ENCODE results near the gene PCSK7. TPM values are rescaled to one million over a fixed set of nuclear protein-coding genes. Genes with fewer than 3 reads are reported as not detected.

The PCSK7 gene
- total and polyA plus RNA-seq, 2 donors from 2014 or later: 14.5 to 70.2 TPM

DNA sequence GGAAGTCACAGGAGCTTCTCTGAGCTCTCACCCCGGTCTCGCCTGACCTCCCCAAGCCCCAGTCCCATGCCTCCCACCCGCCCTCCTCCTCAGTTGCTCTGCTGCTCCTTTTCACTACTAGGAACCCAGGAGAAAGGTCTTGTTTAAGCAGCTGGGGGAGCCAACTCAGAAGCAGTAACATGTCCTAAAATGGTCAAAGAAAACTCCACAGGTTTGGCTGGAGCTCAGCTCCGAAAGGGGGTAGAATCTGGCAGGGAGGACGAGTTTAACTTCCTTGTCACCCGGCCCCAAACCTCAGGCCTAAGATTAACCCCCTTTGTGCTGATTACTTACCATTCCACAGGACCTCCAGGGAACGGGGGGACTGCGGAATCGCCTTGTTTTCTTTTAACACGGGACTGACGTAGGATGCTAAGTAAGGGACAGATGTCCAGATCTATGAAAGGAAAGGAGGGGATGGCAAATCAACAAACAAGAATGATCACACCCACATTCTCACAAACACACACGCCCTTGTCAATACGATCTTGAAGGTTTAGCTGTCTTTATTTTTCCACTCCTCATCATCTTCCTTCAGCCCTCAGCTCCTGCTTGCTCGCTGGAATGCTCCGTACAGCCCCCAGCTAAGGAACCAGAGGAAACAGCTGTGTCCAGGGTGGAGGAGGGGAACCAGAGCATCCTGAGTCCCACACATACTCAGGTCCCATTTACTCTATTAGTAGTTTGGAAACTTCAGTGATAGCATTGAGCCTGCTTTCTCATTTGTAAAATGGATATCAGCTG is 13.5 kb downstream of the PCSK7 start:
- intact Hi-C loops (cut with DNase I): no loop called here
- Histone ChIP-seq H3K9ac (ENCODE audit: low read length in 3 of 3) (no peak overlapping the region), H3K36me3 (ENCODE audit: control insufficient read depth in 2 of 3, insufficient read depth in 3 of 3, low read length in 3 of 3) (peaks cover 2 to 48% (median 41%) of the 10 kb centered on the region in 3 donors), H3K27me3 (ENCODE audit: control insufficient read depth, insufficient read depth, low read length) (no peaks in the 10 kb centered on the region), H3K9me3 (ENCODE audit: control insufficient read depth in 2 of 3, insufficient read depth in 1 of 3, low read length in 3 of 3) (no peaks in the 10 kb centered on the region), H3K27ac (ENCODE audit: low read depth in 2 of 2, low read length in 2 of 2) (peak overlapping the region; percentile 65 to 68), H3K4me1 (ENCODE audit: control insufficient read depth in 2 of 3, insufficient read depth in 2 of 3, low read depth in 1 of 3, low read length in 3 of 3) (peaks cover 2 to 17% (median 14%) of the 10 kb centered on the region in 3 donors), H3K4me3 (ENCODE audit: low read length in 3 of 3) (no peak overlapping the region)
- TF ChIP-seq CTCF (IDR thresholded peaks at IDR 0.05; ENCODE audit: borderline replicate concordance, extremely low read depth, insufficient read depth): no peak
- no peak for FAIRE-seq
- peak in 3 of 5 donors; percentile 58 to 84 (median 81) for DNase-seq

- intact Hi-C loops (cut with DNase I): no loop called here
- Histone ChIP-seq H3K36me3 (ENCODE audit: control insufficient read depth in 2 of 3, insufficient read depth in 3 of 3, low read length in 3 of 3) (peaks cover 2 to 49% (median 40%) of the 10 kb centered on the region in 3 donors), H3K27ac (ENCODE audit: low read depth in 2 of 2, low read length in 2 of 2) (peak overlapping the region; percentile 65 to 78), H3K9ac (ENCODE audit: low read length in 3 of 3) (no peak overlapping the region), H3K27me3 (ENCODE audit: control insufficient read depth, insufficient read depth, low read length) (no peaks in the 10 kb centered on the region), H3K4me1 (ENCODE audit: control insufficient read depth in 2 of 3, insufficient read depth in 2 of 3, low read depth in 1 of 3, low read length in 3 of 3) (peaks cover 2 to 17% (median 14%) of the 10 kb centered on the region in 3 donors), H3K9me3 (ENCODE audit: control insufficient read depth in 2 of 3, insufficient read depth in 1 of 3, low read length in 3 of 3) (no peaks in the 10 kb centered on the region), H3K4me3 (ENCODE audit: low read length in 3 of 3) (no peak overlapping the region)
- DNase-seq (peak in 1 of 5 donors; percentile 59), FAIRE-seq (no peak)
- no peak for TF ChIP-seq CTCF (IDR thresholded peaks at IDR 0.05; ENCODE audit: borderline replicate concordance, extremely low read depth, insufficient read depth)
Measured at GRCh38 chr11:117217141-117218084, 14.5 kb downstream of the PCSK7 start.

DNA sequence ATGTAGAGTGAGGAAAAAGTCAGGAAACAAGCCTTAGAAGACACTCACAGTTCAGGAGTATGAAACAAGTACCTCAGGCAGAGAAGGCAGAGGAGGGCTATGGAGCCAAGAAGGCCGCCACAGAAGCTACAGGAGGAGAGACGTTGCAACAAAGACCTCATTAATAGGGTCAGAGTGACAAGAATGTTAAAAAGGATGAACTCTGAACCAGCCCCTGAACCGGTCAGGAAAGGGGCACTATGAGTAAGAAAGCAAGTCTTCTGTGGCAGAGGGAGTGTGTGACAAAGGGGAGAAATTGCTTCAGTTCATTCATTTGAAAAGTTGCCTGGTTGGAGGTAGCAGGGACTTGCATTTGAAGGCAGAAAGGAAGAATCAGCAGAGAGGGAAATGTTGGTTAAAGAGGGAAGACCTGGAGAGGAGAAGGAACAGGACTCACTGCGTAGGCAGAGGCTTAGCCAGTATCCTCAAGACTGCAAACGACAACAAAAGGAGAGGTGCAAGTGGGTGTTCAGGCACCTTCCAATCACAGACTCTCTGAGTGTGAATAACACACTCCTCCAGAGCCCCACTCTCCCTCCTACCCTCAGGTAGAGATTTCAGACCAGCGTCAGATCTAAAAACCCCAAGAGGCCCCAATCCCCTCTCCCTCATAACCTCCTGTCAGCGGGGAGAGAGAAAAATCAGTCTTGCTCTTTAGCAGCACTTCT is 17.3 kb downstream of the PCSK7 start:
- Histone ChIP-seq H3K36me3 (ENCODE audit: control insufficient read depth in 2 of 3, insufficient read depth in 3 of 3, low read length in 3 of 3) (peaks cover 2 to 49% (median 37%) of the 10 kb centered on the region in 3 donors), H3K27ac (ENCODE audit: low read depth in 2 of 2, low read length in 2 of 2) (no peak overlapping the region), H3K9ac (ENCODE audit: low read length in 3 of 3) (no peak overlapping the region), H3K4me3 (ENCODE audit: low read length in 3 of 3) (no peak overlapping the region), H3K9me3 (ENCODE audit: control insufficient read depth in 2 of 3, insufficient read depth in 1 of 3, low read length in 3 of 3) (no peaks in the 10 kb centered on the region), H3K27me3 (ENCODE audit: control insufficient read depth, insufficient read depth, low read length) (no peaks in the 10 kb centered on the region), H3K4me1 (ENCODE audit: control insufficient read depth in 2 of 3, insufficient read depth in 2 of 3, low read depth in 1 of 3, low read length in 3 of 3) (peaks cover 2 to 16% (median 8%) of the 10 kb centered on the region in 3 donors)
- no peak for TF ChIP-seq CTCF (IDR thresholded peaks at IDR 0.05; ENCODE audit: borderline replicate concordance, extremely low read depth, insufficient read depth)
- intact Hi-C loops (cut with DNase I): no loop called here
- FAIRE-seq (no peak), DNase-seq (no peak)

All from kidney (tissue), 14 donors.